GM12874 (cell line): ENCODE data around the gene KANK4.

ENCODE experiments used
- CTCF ChIP-seq: IDR thresholded peaks from 2 replicates; pipeline ENCODE4 v1.5.1; 2011; ENCODE audit warnings: low read depth, mild to moderate bottlenecking, control low read depth, low read length, moderate library complexity; ENCODE audit not compliant: insufficient read depth

The KANK4 gene

DNA sequence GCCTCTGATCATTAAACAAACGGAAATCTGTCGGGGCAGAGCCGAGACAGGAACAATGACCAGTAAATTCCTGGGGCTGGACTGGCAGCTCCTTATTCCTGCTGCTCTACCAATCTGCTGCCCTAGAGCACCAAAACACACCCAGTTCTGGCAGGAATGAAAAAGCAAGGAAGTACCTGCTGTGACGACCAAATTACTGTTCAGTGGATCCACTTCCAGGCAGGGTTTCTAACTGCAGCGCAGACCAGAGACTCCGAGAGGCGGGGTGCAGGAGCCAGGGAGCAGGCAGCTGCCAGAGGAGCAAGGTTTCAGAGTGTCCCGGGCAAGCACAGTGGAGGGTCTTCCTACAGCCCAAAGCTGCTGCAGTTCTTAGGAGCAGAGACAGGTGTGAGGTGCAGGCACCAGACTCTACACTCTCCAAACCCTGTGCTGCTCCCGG is 32.4 kb downstream of the KANK4 start:
- TF ChIP-seq CTCF = no peak

- no peak for TF ChIP-seq CTCF
Measured at GRCh38 chr1:62285984-62286785, 33.0 kb downstream of the KANK4 start.

DNA sequence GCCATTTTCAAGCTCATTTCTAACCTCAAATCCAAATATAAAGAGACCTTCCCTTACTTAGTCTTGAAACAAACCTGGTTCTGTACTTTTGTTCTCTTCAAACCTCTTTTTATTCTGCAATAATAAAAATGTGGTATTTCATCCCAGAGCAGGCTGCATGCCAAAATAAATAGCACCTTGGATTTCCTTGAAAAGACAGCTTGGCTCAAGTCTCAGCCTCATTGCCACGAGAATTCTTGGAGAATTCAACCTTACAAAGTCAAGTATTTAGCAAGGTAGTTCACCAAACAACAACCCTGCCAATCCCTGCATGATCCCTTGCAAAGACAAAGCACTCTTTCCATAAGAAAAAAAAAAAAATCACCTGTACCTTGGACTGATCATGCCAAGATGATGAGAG is 33.8 kb downstream of the KANK4 start:
- TF ChIP-seq CTCF = no peak

GRCh38 chr1:62283986-62284385 is 35.2 kb downstream of the KANK4 start:
- TF ChIP-seq CTCF = no peak

DNA sequence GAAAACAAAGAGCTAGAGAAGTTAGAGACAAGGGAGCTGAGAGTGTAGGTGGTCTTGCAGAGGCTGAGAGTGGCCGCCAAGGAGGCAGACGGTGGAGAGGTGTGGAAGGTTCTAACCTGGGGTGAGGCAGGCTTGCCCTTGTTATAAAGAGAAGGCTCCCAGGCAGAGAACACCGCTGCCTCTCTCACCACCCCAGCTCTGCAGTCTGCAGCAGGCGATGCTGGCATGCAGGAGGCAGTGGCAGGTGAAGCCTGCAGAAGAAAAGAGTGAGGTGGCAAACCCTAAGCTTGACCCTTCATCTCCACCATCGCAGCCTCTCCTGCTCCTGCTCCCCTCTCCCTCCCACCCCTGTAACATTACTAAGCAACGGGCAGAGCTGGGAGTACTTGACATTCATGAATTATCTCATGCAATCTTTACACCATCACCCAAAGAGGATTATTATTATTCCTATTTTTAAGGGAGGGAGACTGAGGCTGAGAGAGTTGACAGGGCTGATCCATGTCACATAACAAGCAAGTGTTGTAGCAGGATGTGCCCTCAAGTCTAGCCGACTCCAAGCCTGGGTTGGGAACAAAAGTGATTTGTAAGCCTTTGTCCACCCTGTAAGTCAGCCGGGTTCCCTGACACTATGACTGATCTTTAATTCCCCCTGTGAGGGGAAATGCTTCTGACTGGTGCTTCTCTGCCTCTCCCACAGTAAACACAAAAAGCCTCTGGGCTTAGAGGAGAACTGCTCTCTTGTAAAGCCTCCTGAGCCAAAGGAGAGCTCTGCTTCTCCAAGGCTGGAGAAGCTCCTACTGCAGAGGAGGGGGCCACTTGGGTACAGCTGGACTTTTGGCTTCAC is 36.1 kb downstream of the KANK4 start:
- no peak for TF ChIP-seq CTCF

DNA sequence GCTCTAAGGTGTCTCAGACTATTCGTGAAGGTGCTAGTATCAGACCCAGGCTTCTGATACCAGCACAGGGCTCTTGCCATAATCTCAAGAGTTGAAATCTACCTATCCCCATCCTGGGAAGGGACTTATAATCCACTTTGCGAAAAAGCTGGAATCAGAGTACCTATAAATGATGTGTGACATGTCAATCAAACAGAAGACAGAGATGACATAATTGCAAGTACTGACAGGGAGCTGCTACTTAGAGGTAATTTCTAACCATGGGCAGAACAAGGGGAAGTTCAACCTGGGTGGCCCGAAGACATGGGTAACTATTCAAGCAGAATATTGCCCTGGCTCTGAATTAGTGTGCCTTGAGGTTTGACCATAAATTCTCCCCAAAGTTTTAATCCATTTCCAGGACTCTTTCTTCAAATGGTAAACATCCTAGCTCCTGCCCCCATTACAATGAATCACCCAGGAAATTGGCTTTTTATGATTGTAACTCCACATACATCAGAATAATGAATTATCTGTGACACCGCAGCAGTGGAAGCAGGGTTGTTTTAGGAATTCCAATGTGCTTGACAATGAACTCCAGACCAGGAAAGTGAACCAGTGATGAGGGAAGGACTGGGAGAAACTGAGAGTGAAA is 37.2 kb downstream of the KANK4 start:
- no peak for TF ChIP-seq CTCF

GRCh38 chr1:62280960-62281465 is 38.2 kb downstream of the KANK4 start:
- TF ChIP-seq CTCF = no peak
